Osteoblast (primary cell): ENCODE data around the gene IL1RAPL1. TPM values are rescaled to one million over a fixed set of nuclear protein-coding genes. Genes with fewer than 3 reads are reported as not detected.

Experiments
- DNase-seq: peaks from one replicate; pipeline ENCODE4 v3.0.0; 2011; ENCODE audit warnings: low spot score, mixed read lengths; ENCODE audit not compliant: insufficient read length; ENCODE audit errors: missing footprints
- H2AFZ ChIP-seq: 2 replicates; pipeline ENCODE4 v1.6.0; 2011; ENCODE audit warnings: mild to moderate bottlenecking, low read length
- H3K27ac ChIP-seq: 2 replicates; pipeline ENCODE4 v1.5.1; 2011; ENCODE audit warnings: mild to moderate bottlenecking, low read depth, low read length, moderate library complexity
- H3K27me3 ChIP-seq: 2 replicates; pipeline ENCODE4 v1.6.0; 2012; ENCODE audit warnings: mild to moderate bottlenecking, control low read depth, inconsistent platforms, low read length, moderate library complexity; ENCODE audit not compliant: insufficient read depth
- H3K36me3 ChIP-seq: 2 replicates; pipeline ENCODE4 v1.5.1; 2011; ENCODE audit warnings: mild to moderate bottlenecking, low read length, control low read depth, moderate library complexity; ENCODE audit not compliant: insufficient read depth
- H3K4me1 ChIP-seq: 2 replicates; pipeline ENCODE4 v1.5.1; 2011; ENCODE audit warnings: mild to moderate bottlenecking, low read length, control low read depth, moderate library complexity; ENCODE audit not compliant: insufficient read depth
- H3K4me2 ChIP-seq: 2 replicates; pipeline ENCODE4 v1.6.0; 2011; ENCODE audit warnings: mild to moderate bottlenecking, low read length; ENCODE audit not compliant: insufficient read depth
- H3K4me3 ChIP-seq: fragments of 200-600 bp; sonication (generic); 3 replicates; pipeline ENCODE4 v1.5.1; 2012; ENCODE audit warnings: mild to moderate bottlenecking, low read length, inconsistent platforms; ENCODE audit not compliant: insufficient read depth
- H3K79me2 ChIP-seq: 2 replicates; pipeline ENCODE4 v1.6.0; 2012; ENCODE audit warnings: mild to moderate bottlenecking, low read length, control low read depth, inconsistent platforms; ENCODE audit not compliant: insufficient read depth
- H3K9me3 ChIP-seq: 2 replicates; pipeline ENCODE4 v1.5.1; 2011; ENCODE audit warnings: low read depth, low read length, control low read depth
- H4K20me1 ChIP-seq: 2 replicates; pipeline ENCODE4 v1.6.0; 2012; ENCODE audit warnings: mild to moderate bottlenecking, low read length, control low read depth; ENCODE audit not compliant: insufficient read depth
- CTCF ChIP-seq: IDR thresholded peaks from 2 replicates; pipeline ENCODE4 v1.5.1; 2011; ENCODE audit warnings: mild to moderate bottlenecking, low read depth, low read length, moderate library complexity; ENCODE audit errors: extremely low read depth
- total RNA-seq: library from RNA; depleted of rRNA; stranded (reverse); fragments of >200 nt; gene quantifications from 2 replicates; pipeline ENCODE4 v1.2.3, GENCODE V29; 2012

IL1RAPL1 gene
- total RNA-seq, 1 donor, result under 0.01 TPM

- no peak overlapping the region for H3K27ac ChIP-seq
- H2AFZ ChIP-seq, result peak overlapping the region; percentile 72
- no peaks in the 10 kb centered on the region for H3K79me2 ChIP-seq
- peak; percentile 31 for DNase-seq
- H3K4me3 ChIP-seq, result no peak overlapping the region
- no peaks in the 10 kb centered on the region for H4K20me1 ChIP-seq
- H3K27me3 ChIP-seq, result no peaks in the 10 kb centered on the region
- no peaks in the 10 kb centered on the region for H3K9me3 ChIP-seq
- H3K36me3 ChIP-seq, result no peaks in the 10 kb centered on the region
- H3K4me1 ChIP-seq, result no peaks in the 10 kb centered on the region
- peak; percentile 51 for TF ChIP-seq CTCF
- peak overlapping the region; percentile 44 for H3K4me2 ChIP-seq
Observed at GRCh38 chrX:29478336-29479069, 891.3 kb downstream of the IL1RAPL1 start.

GRCh38 chrX:29487214-29487613, 900.0 kb downstream of the IL1RAPL1 start:
- H3K27me3 ChIP-seq, result no peaks in the 10 kb centered on the region
- DNase-seq, result peak; percentile 69
- TF ChIP-seq CTCF, result no peak
- no peak overlapping the region for H3K4me3 ChIP-seq
- no peaks in the 10 kb centered on the region for H3K4me1 ChIP-seq
- H3K9me3 ChIP-seq, result no peaks in the 10 kb centered on the region
- H3K4me2 ChIP-seq, result no peak overlapping the region
- no peaks in the 10 kb centered on the region for H4K20me1 ChIP-seq
- H2AFZ ChIP-seq, result no peak overlapping the region
- H3K27ac ChIP-seq, result no peak overlapping the region
- no peaks in the 10 kb centered on the region for H3K36me3 ChIP-seq
- H3K79me2 ChIP-seq, result no peaks in the 10 kb centered on the region

- Histone ChIP-seq H3K4me2 (no peak overlapping the region), H3K9me3 (no peaks in the 10 kb centered on the region), H3K36me3 (no peaks in the 10 kb centered on the region), H3K27me3 (no peaks in the 10 kb centered on the region), H3K4me1 (no peaks in the 10 kb centered on the region), H3K79me2 (no peaks in the 10 kb centered on the region), H3K4me3 (no peak overlapping the region), H3K27ac (no peak overlapping the region), H4K20me1 (no peaks in the 10 kb centered on the region), H2AFZ (no peak overlapping the region)
- no peak for DNase-seq
- no peak for TF ChIP-seq CTCF
Observed at GRCh38 chrX:29487714-29488113, 900.5 kb downstream of the IL1RAPL1 start.

- no peak overlapping the region for H3K4me2 ChIP-seq
- no peak for DNase-seq
- H4K20me1 ChIP-seq, result no peaks in the 10 kb centered on the region
- H3K27ac ChIP-seq, result no peak overlapping the region
- H3K4me1 ChIP-seq, result no peaks in the 10 kb centered on the region
- H3K36me3 ChIP-seq, result no peaks in the 10 kb centered on the region
- H3K4me3 ChIP-seq, result no peak overlapping the region
- H3K79me2 ChIP-seq, result no peaks in the 10 kb centered on the region
- TF ChIP-seq CTCF, result no peak
- no peaks in the 10 kb centered on the region for H3K9me3 ChIP-seq
- no peaks in the 10 kb centered on the region for H3K27me3 ChIP-seq
- no peak overlapping the region for H2AFZ ChIP-seq
Observed at GRCh38 chrX:29488919-29489318, 901.7 kb downstream of the IL1RAPL1 start.
